Esophagus squamous epithelium (tissue), 4 donors: ENCODE data around the gene C11orf98.

ENCODE experiments used
- CTCF ChIP-seq, 6 experiments: fragments of 450-650 bp in 4 of 6; fragments of 200-600 bp in 2 of 6; sonication (generic) in 2 of 6; IDR thresholded peaks; one replicate each; pipeline ENCODE4 v1.5.1; 2016 to 2019; ENCODE audit warnings: antibody characterized with exemption in 6 of 6, mild to moderate bottlenecking in 4 of 6, moderate library complexity in 4 of 6
- POLR2A ChIP-seq, 4 donors: fragments of 450-650 bp; IDR thresholded peaks; one replicate each; pipeline ENCODE4 v1.6.1; 2017; ENCODE audit warnings: antibody characterized with exemption in 4 of 4, mild to moderate bottlenecking in 4 of 4, moderate library complexity in 3 of 4

- TF ChIP-seq CTCF (IDR thresholded peaks at IDR 0.05): no peak
- no peak for TF ChIP-seq POLR2A (IDR thresholded peaks at IDR 0.05)
Measured at GRCh38 chr11:62614275-62614674, 50.7 kb downstream of the C11orf98 start.
